Transverse colon (tissue), 3 donors: ENCODE results near the gene PSMD12.

ENCODE experiments used
- CTCF ChIP-seq, 5 experiments: fragments of 200-600 bp in 3 of 5; fragments of 450-650 bp in 2 of 5; sonication (generic) in 3 of 5; IDR thresholded peaks; 1 replicate in 2 of 5; 2 replicates in 3 of 5; pipeline ENCODE4 v1.5.1; 2016 to 2017; ENCODE audit warnings: antibody characterized with exemption in 5 of 5, inconsistent platforms in 3 of 5, mild to moderate bottlenecking in 2 of 5, moderate library complexity in 1 of 5
- POLR2A ChIP-seq: fragments of 450-650 bp; IDR thresholded peaks from one replicate; pipeline ENCODE4 v1.6.1; 2016; ENCODE audit warnings: antibody characterized with exemption, mild to moderate bottlenecking, moderate library complexity

GRCh38 chr17:67377488-67378453 lies 11.4 kb upstream of the PSMD12 start:
- peak in 1 of 5 experiments; percentile 36 for TF ChIP-seq CTCF (IDR thresholded peaks at IDR 0.05)
- TF ChIP-seq POLR2A = no peak
